ENCODE measurements around the gene OSTM1.

Gene OSTM1, protein sequence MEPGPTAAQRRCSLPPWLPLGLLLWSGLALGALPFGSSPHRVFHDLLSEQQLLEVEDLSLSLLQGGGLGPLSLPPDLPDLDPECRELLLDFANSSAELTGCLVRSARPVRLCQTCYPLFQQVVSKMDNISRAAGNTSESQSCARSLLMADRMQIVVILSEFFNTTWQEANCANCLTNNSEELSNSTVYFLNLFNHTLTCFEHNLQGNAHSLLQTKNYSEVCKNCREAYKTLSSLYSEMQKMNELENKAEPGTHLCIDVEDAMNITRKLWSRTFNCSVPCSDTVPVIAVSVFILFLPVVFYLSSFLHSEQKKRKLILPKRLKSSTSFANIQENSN

GRCh38 chr6:108074359-108075144 is at the start of gene OSTM1:
Gene OSTM1 (minus strand): TSS chr6:108074741. CDS start chr6:108074651, 90 bp downstream.
- TF ChIP-seq CTCF (IDR thresholded peaks at IDR 0.05): no peak

- no peak for TF ChIP-seq CTCF (IDR thresholded peaks at IDR 0.05)
Observed at GRCh38 chr6:108123946-108124345, 49.4 kb upstream of the OSTM1 start.

DNA sequence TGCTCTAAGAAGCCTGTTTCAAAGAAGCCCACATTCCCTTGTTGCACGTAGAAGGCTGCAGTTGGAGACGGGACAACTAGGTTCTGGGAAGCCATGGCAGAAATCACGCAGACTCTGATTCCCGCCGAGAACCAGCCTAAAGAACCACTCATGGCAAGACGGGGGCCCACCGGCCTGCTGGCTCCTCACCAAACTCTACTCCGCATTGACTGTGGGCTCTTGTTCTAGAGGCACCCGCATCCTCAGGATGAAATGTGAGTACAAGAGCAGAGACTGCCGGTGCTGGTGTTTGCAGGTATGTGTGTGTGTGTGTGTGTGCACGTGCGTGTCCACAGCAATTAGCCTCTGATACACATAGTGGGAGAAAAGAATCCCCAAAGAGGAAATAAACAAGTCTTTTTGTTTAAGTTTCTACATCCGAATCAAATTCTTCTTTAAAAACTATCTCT is 49.0 kb upstream of the OSTM1 start:
- no peak for TF ChIP-seq CTCF (IDR thresholded peaks at IDR 0.05)

DNA sequence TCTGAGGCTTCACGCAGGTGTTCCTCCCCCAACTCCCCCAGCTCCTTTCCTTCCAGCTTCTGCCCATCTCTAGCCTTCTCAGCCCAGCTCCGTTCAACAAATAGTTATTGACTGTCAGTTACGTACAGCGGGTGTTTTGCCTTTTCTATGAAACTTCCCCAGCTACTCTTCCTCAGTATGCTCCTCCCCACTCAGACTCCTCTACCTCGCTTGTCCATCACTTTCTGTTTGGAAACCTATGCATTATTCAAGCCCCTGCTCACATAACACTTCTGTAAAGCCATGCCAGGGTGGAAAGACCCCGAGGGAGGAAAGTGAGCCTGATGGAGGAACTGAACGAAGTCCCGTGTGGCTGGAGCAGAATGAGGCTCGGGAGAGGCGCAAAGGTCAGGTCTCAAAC is 47.1 kb upstream of the OSTM1 start:
- TF ChIP-seq CTCF (IDR thresholded peaks at IDR 0.05): no peak

DNA sequence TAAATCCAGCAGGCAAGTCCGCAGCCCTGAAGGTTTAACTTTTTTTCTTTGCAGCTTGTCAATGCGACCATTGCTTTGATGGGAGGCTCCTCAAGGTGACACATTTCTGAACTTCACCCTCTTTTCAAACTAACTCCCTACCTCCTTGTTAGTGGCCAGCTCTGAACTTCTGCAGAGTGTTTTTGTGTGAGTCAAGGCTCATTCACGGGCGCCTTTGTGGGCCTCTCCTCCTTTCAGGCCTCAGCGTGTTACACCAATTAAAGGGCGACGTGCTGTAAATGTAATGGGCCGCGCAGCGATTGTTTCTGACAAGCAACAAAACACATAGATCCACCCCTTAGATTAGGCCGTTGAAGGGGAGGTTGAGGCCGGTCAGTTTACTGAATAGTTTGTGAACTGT is 45.8 kb upstream of the OSTM1 start:
- no peak for TF ChIP-seq CTCF (IDR thresholded peaks at IDR 0.05)

DNA sequence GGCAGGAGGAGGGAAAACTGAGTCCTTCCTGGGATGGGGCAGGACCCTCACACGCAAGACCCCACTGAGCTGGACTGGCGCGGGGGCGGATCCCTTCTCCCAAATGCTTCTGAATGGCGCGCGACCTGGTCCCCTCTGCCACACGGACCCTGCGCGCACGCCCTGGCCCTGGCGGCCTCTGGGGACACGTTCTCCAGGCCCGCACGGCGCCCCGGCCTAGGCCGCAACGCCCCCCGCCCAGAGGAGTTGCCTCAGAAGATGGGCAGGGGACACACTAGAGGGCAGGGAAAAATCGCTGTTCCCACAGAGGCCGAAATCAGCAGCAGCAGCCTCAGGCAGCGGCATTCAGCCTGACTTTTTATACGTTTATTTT is 45.2 kb upstream of the OSTM1 start:
- TF ChIP-seq CTCF (IDR thresholded peaks at IDR 0.05): no peak

- TF ChIP-seq CTCF (IDR thresholded peaks at IDR 0.05): no peak
Observed at GRCh38 chr6:108118810-108119768, 44.5 kb upstream of the OSTM1 start.
